HEK293 (cell line): ENCODE results near the gene ITPKA.
A peak's percentile ranks its signal among the peaks of the same experiment; 100 is the strongest.

Source experiments
- CTCF ChIA-PET: fragments of 350-600 bp; formaldehyde crosslinking; extraction: SDS; loops from one replicate; lab custom pipeline; 2021; ENCODE audit warnings: antibody characterized with exemption; lab: Yijun Ruan, JAX
- POLR2A ChIA-PET: fragments of 300-600 bp; formaldehyde crosslinking; extraction: SDS; loops from one replicate; lab custom pipeline; 2020; ENCODE audit warnings: antibody characterized with exemption, inconsistent platforms; lab: Yijun Ruan, JAX
- H3K27ac ChIP-seq: fragments of 200-500 bp; sonication (Bioruptor generic); 2 replicates; pipeline ENCODE4 v1.5.1; 2014; ENCODE audit warnings: low read depth, low read length, control low read depth, inconsistent platforms; ENCODE audit errors: extremely low read depth
- H3K36me3 ChIP-seq, 2 experiments: fragments of 200-500 bp in 1 of 2; sonication (Bioruptor generic) in 1 of 2; 1 replicate in 1 of 2; 2 replicates in 1 of 2; pipeline ENCODE4 v1.5.1; 2014 to 2017; ENCODE audit warnings: inconsistent platforms in 2 of 2, low read length in 2 of 2; ENCODE audit not compliant: control insufficient read depth in 2 of 2, insufficient read depth in 1 of 2
- H3K4me1 ChIP-seq: fragments of 200-500 bp; sonication (Bioruptor generic); 2 replicates; pipeline ENCODE4 v1.5.1; 2014; ENCODE audit warnings: mild to moderate bottlenecking, low read length, inconsistent platforms; ENCODE audit not compliant: control insufficient read depth, insufficient read depth
- H3K4me3 ChIP-seq: 2 replicates; pipeline ENCODE4 v1.5.1; 2011; ENCODE audit warnings: low read depth, mild to moderate bottlenecking, control low read depth, low read length, moderate library complexity
- H3K9me3 ChIP-seq: fragments of 200-500 bp; sonication (Bioruptor generic); 2 replicates; pipeline ENCODE4 v1.5.1; 2014; ENCODE audit warnings: low read depth, low read length, inconsistent platforms; ENCODE audit not compliant: control insufficient read depth, insufficient read depth
- GLIS1 ChIP-seq: fragments of 450-650 bp; formaldehyde crosslinking; IDR thresholded peaks from 2 replicates; pipeline ENCODE4 v1.5.1; 2016; ENCODE audit warnings: missing biosample characterization, missing genetic modification characterization
- GLIS2 ChIP-seq: fragments of 450-650 bp; formaldehyde crosslinking; IDR thresholded peaks from 2 replicates; pipeline ENCODE4 v1.5.1; 2016; ENCODE audit warnings: missing biosample characterization, missing genetic modification characterization
- HOXD13 ChIP-seq: sonication (generic); formaldehyde crosslinking; IDR thresholded peaks from 2 replicates; pipeline ENCODE4 v1.8.0; 2022; ENCODE audit warnings: missing genetic modification reagents, borderline replicate concordance
- KLF8 ChIP-seq: fragments of 450-650 bp; formaldehyde crosslinking; IDR thresholded peaks from 2 replicates; pipeline ENCODE4 v1.5.1; 2016; ENCODE audit warnings: missing biosample characterization, missing genetic modification characterization
- SP2 ChIP-seq: fragments of 450-650 bp; formaldehyde crosslinking; IDR thresholded peaks from 2 replicates; pipeline ENCODE4 v1.5.1; 2016; ENCODE audit warnings: missing biosample characterization, missing genetic modification characterization
- SP3 ChIP-seq: fragments of 450-650 bp; formaldehyde crosslinking; IDR thresholded peaks from 2 replicates; pipeline ENCODE4 v1.5.1; 2016; ENCODE audit warnings: missing biosample characterization, missing genetic modification characterization
- ZBTB48 ChIP-seq: fragments of 450-650 bp; formaldehyde crosslinking; IDR thresholded peaks from 2 replicates; pipeline ENCODE4 v1.5.1; 2016; ENCODE audit warnings: missing biosample characterization, missing genetic modification characterization
- ZBTB8A ChIP-seq: fragments of 450-650 bp; formaldehyde crosslinking; IDR thresholded peaks from 2 replicates; pipeline ENCODE4 v1.5.1; 2016; ENCODE audit warnings: missing biosample characterization, missing genetic modification characterization
- ZFHX2 ChIP-seq: fragments of 450-650 bp; formaldehyde crosslinking; conservative IDR thresholded peaks from 2 replicates; pipeline ENCODE4 v1.5.1; 2016; ENCODE audit warnings: missing biosample characterization, missing genetic modification characterization
- ZNF112 ChIP-seq: fragments of 450-650 bp; formaldehyde crosslinking; IDR thresholded peaks from 2 replicates; pipeline ENCODE4 v1.5.0; 2017; ENCODE audit warnings: missing biosample characterization, missing genetic modification characterization
- ZNF184 ChIP-seq: fragments of 450-650 bp; IDR thresholded peaks from 2 replicates; pipeline ENCODE4 v1.5.1; 2018; ENCODE audit warnings: missing biosample characterization, mild to moderate bottlenecking, missing genetic modification characterization
- ZNF335 ChIP-seq: fragments of 450-650 bp; formaldehyde crosslinking; conservative IDR thresholded peaks from 2 replicates; pipeline ENCODE4 v1.5.1; 2016; ENCODE audit warnings: missing biosample characterization, missing genetic modification characterization
- ZNF394 ChIP-seq: fragments of 450-650 bp; formaldehyde crosslinking; IDR thresholded peaks from 2 replicates; pipeline ENCODE4 v1.5.1; 2016; ENCODE audit warnings: missing biosample characterization, missing genetic modification characterization, mild to moderate bottlenecking, moderate library complexity, borderline replicate concordance
- ZNF514 ChIP-seq: fragments of 450-650 bp; formaldehyde crosslinking; IDR thresholded peaks from 2 replicates; pipeline ENCODE4 v1.5.1; 2016; ENCODE audit warnings: missing biosample characterization, missing genetic modification characterization
- ZNF585B ChIP-seq: fragments of 450-650 bp; formaldehyde crosslinking; IDR thresholded peaks from 2 replicates; pipeline ENCODE4 v1.5.1; 2016; ENCODE audit warnings: missing biosample characterization, missing genetic modification characterization
- ZNF623 ChIP-seq: fragments of 450-650 bp; formaldehyde crosslinking; IDR thresholded peaks from 2 replicates; pipeline ENCODE4 v1.5.1; 2016; ENCODE audit warnings: missing biosample characterization, missing genetic modification characterization
- ZNF629 ChIP-seq: fragments of 450-650 bp; formaldehyde crosslinking; IDR thresholded peaks from 2 replicates; pipeline ENCODE4 v1.5.1; 2017; ENCODE audit warnings: missing biosample characterization, missing genetic modification characterization
- ZXDB ChIP-seq: fragments of 450-650 bp; formaldehyde crosslinking; IDR thresholded peaks from 2 replicates; pipeline ENCODE4 v1.5.1; 2016; ENCODE audit warnings: missing biosample characterization, missing genetic modification characterization
- TF ChIP-seq, protein P1 (sequence below): fragments of 450-650 bp; formaldehyde crosslinking; IDR thresholded peaks from 2 replicates; pipeline ENCODE4 v1.5.1; 2016; ENCODE audit warnings: missing biosample characterization, missing genetic modification characterization
- TF ChIP-seq, protein P2 (sequence below): fragments of 450-650 bp; formaldehyde crosslinking; IDR thresholded peaks from 2 replicates; pipeline ENCODE4 v1.5.1; 2017; ENCODE audit warnings: missing biosample characterization, missing genetic modification characterization
- TF ChIP-seq, protein P3 (sequence below): fragments of 450-650 bp; formaldehyde crosslinking; conservative IDR thresholded peaks from 2 replicates; pipeline ENCODE4 v1.5.1; 2016; ENCODE audit warnings: low read depth, missing biosample characterization, missing genetic modification characterization
- TF ChIP-seq, protein P4 (sequence below): fragments of 450-650 bp; formaldehyde crosslinking; IDR thresholded peaks from 2 replicates; pipeline ENCODE4 v1.5.1; 2016; ENCODE audit warnings: missing biosample characterization, missing genetic modification characterization, low read depth
- TF ChIP-seq, protein P5 (sequence below): fragments of 450-650 bp; formaldehyde crosslinking; IDR thresholded peaks from 2 replicates; pipeline ENCODE4 v1.5.1; 2016; ENCODE audit warnings: missing biosample characterization, missing genetic modification characterization
- TF ChIP-seq, protein P6 (sequence below): fragments of 450-650 bp; formaldehyde crosslinking; IDR thresholded peaks from 2 replicates; pipeline ENCODE4 v1.5.1; 2016; ENCODE audit warnings: missing biosample characterization, missing genetic modification characterization

Gene ITPKA

DNA sequence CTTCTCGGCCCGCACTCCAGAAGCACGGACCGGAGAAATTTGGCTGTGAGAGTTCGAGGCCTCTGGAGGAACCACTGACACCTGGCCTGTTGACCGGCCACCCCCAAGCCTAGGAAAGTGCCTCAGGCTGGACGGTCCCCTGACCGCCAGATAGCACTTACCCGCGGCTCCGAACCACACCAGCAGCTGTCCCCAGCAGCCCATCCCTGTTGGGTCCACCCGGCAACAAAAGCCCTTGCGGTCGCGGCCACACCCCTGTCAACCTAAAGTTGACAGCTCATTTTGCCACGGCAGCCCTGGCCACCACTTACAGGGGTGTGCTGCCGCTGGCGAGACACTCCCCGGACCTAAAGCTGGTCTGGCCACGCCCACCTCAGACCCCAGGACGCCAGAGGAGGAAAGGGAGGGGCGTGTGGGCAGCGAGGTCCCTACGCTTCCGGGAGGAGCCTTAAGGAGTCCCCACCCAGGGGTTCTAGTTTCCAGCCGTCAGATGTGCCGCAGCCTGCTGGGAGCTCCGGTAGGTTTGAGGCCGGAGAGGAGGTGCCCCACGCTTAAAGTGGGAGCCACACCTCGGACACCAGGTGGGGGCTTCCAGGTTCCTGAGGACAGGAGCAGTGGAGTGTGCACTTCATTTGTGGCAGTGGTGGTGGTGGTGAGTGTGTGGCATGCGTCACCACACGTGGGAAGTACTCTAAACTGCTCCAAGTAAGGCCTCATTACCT lies 20.0 kb downstream of the ITPKA start, which contains the start of gene LTK:
Gene LTK, minus strand, starts transcription at position 322 of the 722 bp plus-strand sequence. Its CDS starts 118 bp downstream, at position 204.
- CTCF ChIA-PET: no interaction called here
- POLR2A ChIA-PET: interaction anchor here (0.5 to 1.3 kb wide), 3 partner anchors 20 to 31 kb away, joined by 3 to 7 read pairs (median 5); partner anchors contain the start of genes ITPKA and RPAP1
- TF ChIP-seq ZNF184 (tag by site-specific recombination) (no peak), ZXDB (tag by site-specific recombination) (no peak), ZBTB48 (tag by site-specific recombination) (peak; percentile 76; the same call in 1 of the 2 replicates), ZNF514 (tag by site-specific recombination) (no peak), ZNF629 (tag by site-specific recombination) (no peak), GLIS2 (tag by site-specific recombination) (peak; percentile 79), SP3 (tag by site-specific recombination) (peak; percentile 69), ZNF335 (tag by site-specific recombination) (peak; percentile 88), HOXD13 (CRISPR knock-in tag) (no peak), ZFHX2 (peak; percentile 67; the same call in 1 of the 2 replicates), ZBTB8A (tag by site-specific recombination) (no peak), ZNF394 (tag by site-specific recombination) (peak; percentile 21; the same call in 1 of the 2 replicates), GLIS1 (tag by site-specific recombination) (peak; percentile 71), ZNF623 (tag by site-specific recombination) (0 out of 2 replicates have a peak, but pooled peaks have one; percentile 8), ZNF585B (tag by site-specific recombination) (no peak), KLF8 (tag by site-specific recombination) (peak; percentile 41; the same call in 1 of the 2 replicates), ZNF112 (tag by site-specific recombination) (no peak), SP2 (tag by site-specific recombination) (peak; percentile 71)
- TF ChIP-seq, protein P1, sequence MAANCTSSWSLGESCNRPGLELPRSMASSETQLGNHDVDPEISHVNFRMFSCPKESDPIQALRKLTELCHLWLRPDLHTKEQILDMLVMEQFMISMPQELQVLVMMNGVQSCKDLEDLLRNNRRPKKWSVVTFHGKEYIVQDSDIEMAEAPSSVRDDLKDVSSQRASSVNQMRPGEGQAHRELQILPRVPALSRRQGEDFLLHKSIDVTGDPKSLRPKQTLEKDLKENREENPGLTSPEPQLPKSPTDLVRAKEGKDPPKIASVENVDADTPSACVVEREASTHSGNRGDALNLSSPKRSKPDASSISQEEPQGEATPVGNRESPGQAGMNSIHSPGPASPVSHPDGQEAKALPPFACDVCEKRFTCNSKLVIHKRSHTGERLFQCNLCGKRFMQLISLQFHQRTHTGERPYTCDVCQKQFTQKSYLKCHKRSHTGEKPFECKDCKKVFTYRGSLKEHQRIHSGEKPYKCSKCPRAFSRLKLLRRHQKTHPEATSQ (tag by site-specific recombination): no peak
- TF ChIP-seq, protein P2, sequence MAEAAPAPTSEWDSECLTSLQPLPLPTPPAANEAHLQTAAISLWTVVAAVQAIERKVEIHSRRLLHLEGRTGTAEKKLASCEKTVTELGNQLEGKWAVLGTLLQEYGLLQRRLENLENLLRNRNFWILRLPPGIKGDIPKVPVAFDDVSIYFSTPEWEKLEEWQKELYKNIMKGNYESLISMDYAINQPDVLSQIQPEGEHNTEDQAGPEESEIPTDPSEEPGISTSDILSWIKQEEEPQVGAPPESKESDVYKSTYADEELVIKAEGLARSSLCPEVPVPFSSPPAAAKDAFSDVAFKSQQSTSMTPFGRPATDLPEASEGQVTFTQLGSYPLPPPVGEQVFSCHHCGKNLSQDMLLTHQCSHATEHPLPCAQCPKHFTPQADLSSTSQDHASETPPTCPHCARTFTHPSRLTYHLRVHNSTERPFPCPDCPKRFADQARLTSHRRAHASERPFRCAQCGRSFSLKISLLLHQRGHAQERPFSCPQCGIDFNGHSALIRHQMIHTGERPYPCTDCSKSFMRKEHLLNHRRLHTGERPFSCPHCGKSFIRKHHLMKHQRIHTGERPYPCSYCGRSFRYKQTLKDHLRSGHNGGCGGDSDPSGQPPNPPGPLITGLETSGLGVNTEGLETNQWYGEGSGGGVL (tag by site-specific recombination): 0 out of 2 replicates have a peak, but pooled peaks have one; percentile 30
- TF ChIP-seq, protein P3, sequence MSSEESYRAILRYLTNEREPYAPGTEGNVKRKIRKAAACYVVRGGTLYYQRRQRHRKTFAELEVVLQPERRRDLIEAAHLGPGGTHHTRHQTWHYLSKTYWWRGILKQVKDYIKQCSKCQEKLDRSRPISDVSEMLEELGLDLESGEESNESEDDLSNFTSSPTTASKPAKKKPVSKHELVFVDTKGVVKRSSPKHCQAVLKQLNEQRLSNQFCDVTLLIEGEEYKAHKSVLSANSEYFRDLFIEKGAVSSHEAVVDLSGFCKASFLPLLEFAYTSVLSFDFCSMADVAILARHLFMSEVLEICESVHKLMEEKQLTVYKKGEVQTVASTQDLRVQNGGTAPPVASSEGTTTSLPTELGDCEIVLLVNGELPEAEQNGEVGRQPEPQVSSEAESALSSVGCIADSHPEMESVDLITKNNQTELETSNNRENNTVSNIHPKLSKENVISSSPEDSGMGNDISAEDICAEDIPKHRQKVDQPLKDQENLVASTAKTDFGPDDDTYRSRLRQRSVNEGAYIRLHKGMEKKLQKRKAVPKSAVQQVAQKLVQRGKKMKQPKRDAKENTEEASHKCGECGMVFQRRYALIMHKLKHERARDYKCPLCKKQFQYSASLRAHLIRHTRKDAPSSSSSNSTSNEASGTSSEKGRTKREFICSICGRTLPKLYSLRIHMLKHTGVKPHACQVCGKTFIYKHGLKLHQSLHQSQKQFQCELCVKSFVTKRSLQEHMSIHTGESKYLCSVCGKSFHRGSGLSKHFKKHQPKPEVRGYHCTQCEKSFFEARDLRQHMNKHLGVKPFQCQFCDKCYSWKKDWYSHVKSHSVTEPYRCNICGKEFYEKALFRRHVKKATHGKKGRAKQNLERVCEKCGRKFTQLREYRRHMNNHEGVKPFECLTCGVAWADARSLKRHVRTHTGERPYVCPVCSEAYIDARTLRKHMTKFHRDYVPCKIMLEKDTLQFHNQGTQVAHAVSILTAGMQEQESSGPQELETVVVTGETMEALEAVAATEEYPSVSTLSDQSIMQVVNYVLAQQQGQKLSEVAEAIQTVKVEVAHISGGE (tag by site-specific recombination): peak; percentile 62; the same call in 1 of the 2 replicates
- TF ChIP-seq, protein P4, sequence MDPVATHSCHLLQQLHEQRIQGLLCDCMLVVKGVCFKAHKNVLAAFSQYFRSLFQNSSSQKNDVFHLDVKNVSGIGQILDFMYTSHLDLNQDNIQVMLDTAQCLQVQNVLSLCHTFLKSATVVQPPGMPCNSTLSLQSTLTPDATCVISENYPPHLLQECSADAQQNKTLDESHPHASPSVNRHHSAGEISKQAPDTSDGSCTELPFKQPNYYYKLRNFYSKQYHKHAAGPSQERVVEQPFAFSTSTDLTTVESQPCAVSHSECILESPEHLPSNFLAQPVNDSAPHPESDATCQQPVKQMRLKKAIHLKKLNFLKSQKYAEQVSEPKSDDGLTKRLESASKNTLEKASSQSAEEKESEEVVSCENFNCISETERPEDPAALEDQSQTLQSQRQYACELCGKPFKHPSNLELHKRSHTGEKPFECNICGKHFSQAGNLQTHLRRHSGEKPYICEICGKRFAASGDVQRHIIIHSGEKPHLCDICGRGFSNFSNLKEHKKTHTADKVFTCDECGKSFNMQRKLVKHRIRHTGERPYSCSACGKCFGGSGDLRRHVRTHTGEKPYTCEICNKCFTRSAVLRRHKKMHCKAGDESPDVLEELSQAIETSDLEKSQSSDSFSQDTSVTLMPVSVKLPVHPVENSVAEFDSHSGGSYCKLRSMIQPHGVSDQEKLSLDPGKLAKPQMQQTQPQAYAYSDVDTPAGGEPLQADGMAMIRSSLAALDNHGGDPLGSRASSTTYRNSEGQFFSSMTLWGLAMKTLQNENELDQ (tag by site-specific recombination): no peak
- TF ChIP-seq, protein P5, sequence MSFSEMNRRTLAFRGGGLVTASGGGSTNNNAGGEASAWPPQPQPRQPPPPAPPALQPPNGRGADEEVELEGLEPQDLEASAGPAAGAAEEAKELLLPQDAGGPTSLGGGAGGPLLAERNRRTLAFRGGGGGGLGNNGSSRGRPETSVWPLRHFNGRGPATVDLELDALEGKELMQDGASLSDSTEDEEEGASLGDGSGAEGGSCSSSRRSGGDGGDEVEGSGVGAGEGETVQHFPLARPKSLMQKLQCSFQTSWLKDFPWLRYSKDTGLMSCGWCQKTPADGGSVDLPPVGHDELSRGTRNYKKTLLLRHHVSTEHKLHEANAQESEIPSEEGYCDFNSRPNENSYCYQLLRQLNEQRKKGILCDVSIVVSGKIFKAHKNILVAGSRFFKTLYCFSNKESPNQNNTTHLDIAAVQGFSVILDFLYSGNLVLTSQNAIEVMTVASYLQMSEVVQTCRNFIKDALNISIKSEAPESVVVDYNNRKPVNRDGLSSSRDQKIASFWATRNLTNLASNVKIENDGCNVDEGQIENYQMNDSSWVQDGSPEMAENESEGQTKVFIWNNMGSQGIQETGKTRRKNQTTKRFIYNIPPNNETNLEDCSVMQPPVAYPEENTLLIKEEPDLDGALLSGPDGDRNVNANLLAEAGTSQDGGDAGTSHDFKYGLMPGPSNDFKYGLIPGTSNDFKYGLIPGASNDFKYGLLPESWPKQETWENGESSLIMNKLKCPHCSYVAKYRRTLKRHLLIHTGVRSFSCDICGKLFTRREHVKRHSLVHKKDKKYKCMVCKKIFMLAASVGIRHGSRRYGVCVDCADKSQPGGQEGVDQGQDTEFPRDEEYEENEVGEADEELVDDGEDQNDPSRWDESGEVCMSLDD (tag by site-specific recombination): 0 out of 2 replicates have a peak, but pooled peaks have one; percentile 52
- TF ChIP-seq, protein P6, sequence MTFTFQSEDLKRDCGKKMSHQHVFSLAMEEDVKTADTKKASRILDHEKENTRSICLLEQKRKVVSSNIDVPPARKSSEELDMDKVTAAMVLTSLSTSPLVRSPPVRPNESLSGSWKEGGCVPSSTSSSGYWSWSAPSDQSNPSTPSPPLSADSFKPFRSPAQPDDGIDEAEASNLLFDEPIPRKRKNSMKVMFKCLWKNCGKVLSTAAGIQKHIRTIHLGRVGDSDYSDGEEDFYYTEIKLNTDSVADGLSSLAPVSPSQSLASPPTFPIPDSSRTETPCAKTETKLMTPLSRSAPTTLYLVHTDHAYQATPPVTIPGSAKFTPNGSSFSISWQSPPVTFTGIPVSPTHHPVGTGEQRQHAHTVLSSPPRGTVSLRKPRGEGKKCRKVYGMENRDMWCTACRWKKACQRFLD (tag by site-specific recombination): no peak

More for the DNA sequence above, 20.0 kb downstream of the ITPKA start, which contains the start of gene LTK:
- no peaks in the 10 kb centered on the region for H3K4me1 ChIP-seq
- H3K4me3 ChIP-seq: peak within 1 kb of the TSS; percentile 28
- peaks cover 0 to 11% of the 10 kb centered on the region in 2 experiments; a peak in 1 of 3 replicates for H3K36me3 ChIP-seq
- no peaks in the 10 kb centered on the region for H3K9me3 ChIP-seq
- H3K27ac ChIP-seq: no peak within 1 kb of the TSS
